HCT116 (cell line): ENCODE measurements around the gene STRN. TPM values are rescaled to one million over a fixed set of nuclear protein-coding genes. Genes with fewer than 3 reads are reported as not detected.

Source experiments
- CEBPB ChIP-seq: IDR thresholded peaks from 2 replicates; pipeline ENCODE4 v1.6.1; 2012; ENCODE audit warnings: low read depth
- SP1 ChIP-seq: IDR thresholded peaks from 2 replicates; pipeline ENCODE4 v1.6.1; 2012; ENCODE audit warnings: low read depth
- total RNA-seq: library from RNA; stranded (reverse); gene quantifications from one replicate; pipeline ENCODE4 v1.2.1, GENCODE V29; 2021; ENCODE audit not compliant: unreplicated experiment
- TF ChIP-seq, protein P1 (sequence below): IDR thresholded peaks from 2 replicates; pipeline ENCODE4 v1.6.1; 2011; ENCODE audit warnings: mild to moderate bottlenecking, low read length, moderate library complexity; ENCODE audit not compliant: insufficient replicate concordance; ENCODE audit errors: extremely low read depth

Gene STRN
- total RNA-seq, 1 experiment from 2014 or later = 26.4 TPM

DNA sequence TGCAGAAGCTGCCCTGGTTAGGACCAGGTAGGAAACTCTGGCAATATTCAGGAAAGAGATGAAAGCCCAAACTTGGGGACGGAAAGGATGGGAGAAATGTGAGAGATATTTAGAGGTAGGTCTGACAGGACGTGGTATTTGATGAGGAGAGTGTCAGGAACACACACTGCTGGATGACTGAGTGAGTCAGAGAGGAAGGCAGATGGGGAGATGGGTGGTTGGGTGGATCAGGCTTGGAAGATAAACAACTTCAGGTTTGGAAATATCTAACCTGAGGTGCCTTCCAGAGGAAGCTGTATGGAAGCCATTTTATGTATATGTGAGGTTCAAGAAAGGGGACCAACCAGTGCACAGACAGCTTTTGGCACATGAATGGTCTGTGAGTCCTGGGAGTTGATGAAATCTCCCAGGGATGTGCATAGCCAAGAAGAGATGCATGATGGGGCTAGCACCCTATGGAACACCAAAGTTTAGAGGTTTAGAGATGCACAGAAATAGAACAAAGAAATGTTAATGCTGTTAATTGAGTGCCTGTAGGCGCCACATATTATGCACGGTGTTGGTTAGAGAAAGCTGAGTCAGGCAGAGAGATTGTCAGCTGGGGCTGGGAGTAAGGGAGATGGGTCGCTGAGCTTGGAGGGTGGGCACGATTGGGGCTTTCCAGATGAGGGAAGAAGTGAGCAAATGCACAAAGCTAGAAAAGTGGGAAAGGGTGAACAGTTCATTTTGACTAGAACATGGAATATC, 168.8 kb downstream of the STRN start (continued):
- TF ChIP-seq CEBPB = no peak
- TF ChIP-seq SP1 = no peak
- TF ChIP-seq, protein P1, sequence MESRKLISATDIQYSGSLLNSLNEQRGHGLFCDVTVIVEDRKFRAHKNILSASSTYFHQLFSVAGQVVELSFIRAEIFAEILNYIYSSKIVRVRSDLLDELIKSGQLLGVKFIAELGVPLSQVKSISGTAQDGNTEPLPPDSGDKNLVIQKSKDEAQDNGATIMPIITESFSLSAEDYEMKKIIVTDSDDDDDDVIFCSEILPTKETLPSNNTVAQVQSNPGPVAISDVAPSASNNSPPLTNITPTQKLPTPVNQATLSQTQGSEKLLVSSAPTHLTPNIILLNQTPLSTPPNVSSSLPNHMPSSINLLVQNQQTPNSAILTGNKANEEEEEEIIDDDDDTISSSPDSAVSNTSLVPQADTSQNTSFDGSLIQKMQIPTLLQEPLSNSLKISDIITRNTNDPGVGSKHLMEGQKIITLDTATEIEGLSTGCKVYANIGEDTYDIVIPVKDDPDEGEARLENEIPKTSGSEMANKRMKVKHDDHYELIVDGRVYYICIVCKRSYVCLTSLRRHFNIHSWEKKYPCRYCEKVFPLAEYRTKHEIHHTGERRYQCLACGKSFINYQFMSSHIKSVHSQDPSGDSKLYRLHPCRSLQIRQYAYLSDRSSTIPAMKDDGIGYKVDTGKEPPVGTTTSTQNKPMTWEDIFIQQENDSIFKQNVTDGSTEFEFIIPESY = no peak
- TF ChIP-seq, all 23 proteins: peak for 0

Other genes starting within 250 kb of the STRN start
- gene HEATR5B, start 117.8 kb upstream of the STRN start, total RNA-seq = 10.6 TPM
- gene GPATCH11, start 118.0 kb upstream of the STRN start, total RNA-seq = 5.5 TPM
- gene EIF2AK2, start 190.4 kb upstream of the STRN start, total RNA-seq = 40.7 TPM
- gene SULT6B1, start 222.1 kb upstream of the STRN start, total RNA-seq = not detected
- 46.8 TPM for gene CEBPZOS, start 230.0 kb upstream of the STRN start, total RNA-seq